ENCODE results near the gene PDPN. TPM values are rescaled to one million over a fixed set of nuclear protein-coding genes. Genes with fewer than 3 reads are reported as not detected.

PDPN gene
- total and polyA plus RNA-seq, 3 donors from 2014 or later: 6.5 to 14.3 (median 8.7) TPM

GRCh38 chr1:13570924-13571323, 12.7 kb upstream of the PDPN start:
- 73 to 80% methylated on average over 5 of the region's 5 CpGs for WGBS, 2 donors

DNA sequence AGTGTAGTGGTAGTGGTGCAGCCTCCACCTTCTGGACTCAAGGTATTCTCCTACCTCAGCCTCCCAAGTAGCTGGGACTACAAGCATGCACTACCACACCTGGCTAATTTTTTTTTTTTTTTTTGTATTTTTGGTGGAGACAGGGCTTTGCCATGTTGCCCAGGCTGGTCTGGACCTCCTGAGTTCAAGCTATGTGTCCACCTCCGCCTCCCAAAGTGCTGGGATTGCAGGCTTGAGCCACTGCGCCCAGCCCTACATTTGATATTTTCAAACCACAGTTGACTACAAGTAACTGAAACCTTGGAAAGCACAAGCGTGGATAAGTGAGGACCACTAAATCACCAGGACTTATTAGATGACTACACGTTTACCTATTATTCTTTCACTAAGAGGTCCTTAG, 10.0 kb upstream of the PDPN start:
- no peak overlapping the region for H3K27ac ChIP-seq
- 83 to 85% methylated on average over 4 of the region's 4 CpGs for WGBS, 2 donors
- H3K4me1 ChIP-seq: no peaks in the 10 kb centered on the region

More at GRCh38 chr1:13570924-13571323, 12.7 kb upstream of the PDPN start:
- Histone ChIP-seq H3K36me3 (ENCODE audit: low read depth, missing control alignments) (no peaks in the 10 kb centered on the region), H3K27ac (no peak overlapping the region), H3K4me1 (no peaks in the 10 kb centered on the region), H3K9me3 (no peaks in the 10 kb centered on the region), H3K4me3 (no peak overlapping the region), H3K27me3 (no peaks in the 10 kb centered on the region)
- intact Hi-C loops (cut with DNase I; ENCODE audit: low total_unique reads): no loop called here
- TF ChIP-seq, protein P1, sequence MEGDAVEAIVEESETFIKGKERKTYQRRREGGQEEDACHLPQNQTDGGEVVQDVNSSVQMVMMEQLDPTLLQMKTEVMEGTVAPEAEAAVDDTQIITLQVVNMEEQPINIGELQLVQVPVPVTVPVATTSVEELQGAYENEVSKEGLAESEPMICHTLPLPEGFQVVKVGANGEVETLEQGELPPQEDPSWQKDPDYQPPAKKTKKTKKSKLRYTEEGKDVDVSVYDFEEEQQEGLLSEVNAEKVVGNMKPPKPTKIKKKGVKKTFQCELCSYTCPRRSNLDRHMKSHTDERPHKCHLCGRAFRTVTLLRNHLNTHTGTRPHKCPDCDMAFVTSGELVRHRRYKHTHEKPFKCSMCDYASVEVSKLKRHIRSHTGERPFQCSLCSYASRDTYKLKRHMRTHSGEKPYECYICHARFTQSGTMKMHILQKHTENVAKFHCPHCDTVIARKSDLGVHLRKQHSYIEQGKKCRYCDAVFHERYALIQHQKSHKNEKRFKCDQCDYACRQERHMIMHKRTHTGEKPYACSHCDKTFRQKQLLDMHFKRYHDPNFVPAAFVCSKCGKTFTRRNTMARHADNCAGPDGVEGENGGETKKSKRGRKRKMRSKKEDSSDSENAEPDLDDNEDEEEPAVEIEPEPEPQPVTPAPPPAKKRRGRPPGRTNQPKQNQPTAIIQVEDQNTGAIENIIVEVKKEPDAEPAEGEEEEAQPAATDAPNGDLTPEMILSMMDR (IDR thresholded peaks at IDR 0.05): no peak
- TF ChIP-seq POLR2A (IDR thresholded peaks at IDR 0.05): no peak
- no peak for DNase-seq

DNA sequence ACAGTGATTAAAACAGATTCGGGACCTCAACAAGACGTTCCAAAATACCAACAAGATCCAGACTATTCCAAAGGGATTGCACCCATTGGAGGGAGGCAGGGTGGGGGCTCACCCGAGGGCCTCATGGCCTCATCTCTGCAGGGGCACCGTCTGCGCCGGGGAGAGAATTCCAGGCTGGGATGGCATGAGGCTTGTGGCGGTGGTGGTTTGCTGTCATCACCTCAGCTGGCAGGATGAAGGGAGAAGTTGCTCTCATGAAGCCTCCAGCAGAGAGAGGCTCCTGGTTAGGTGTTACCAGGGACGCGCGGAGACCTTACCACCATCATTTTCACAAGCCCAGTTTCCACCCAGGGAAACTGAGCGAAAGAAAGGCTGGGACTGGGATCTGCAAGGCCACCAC, 6.7 kb upstream of the PDPN start:
- intact Hi-C loops (cut with DNase I; ENCODE audit: low total_unique reads): no loop called here
- Histone ChIP-seq H3K9me3 (no peaks in the 10 kb centered on the region), H3K36me3 (ENCODE audit: low read depth, missing control alignments) (no peaks in the 10 kb centered on the region), H3K27ac (no peak overlapping the region), H3K27me3 (no peaks in the 10 kb centered on the region), H3K4me1 (no peaks in the 10 kb centered on the region), H3K4me3 (no peak overlapping the region)
- no peak for TF ChIP-seq POLR2A (IDR thresholded peaks at IDR 0.05)
- TF ChIP-seq, protein P1 (IDR thresholded peaks at IDR 0.05): no peak
- DNase-seq: no peak
- WGBS, 2 donors: 77 to 78% methylated on average over 11 of the region's 11 CpGs

More for the DNA sequence above, 10.0 kb upstream of the PDPN start:
- H3K4me3 ChIP-seq: no peak overlapping the region
- H3K27me3 ChIP-seq: no peaks in the 10 kb centered on the region
- no peak for DNase-seq
- TF ChIP-seq POLR2A (IDR thresholded peaks at IDR 0.05): no peak
- TF ChIP-seq, protein P1 (IDR thresholded peaks at IDR 0.05): no peak
- H3K36me3 ChIP-seq (ENCODE audit: low read depth, missing control alignments): no peaks in the 10 kb centered on the region
- no peaks in the 10 kb centered on the region for H3K9me3 ChIP-seq
- intact Hi-C loops (cut with DNase I; ENCODE audit: low total_unique reads): no loop called here

DNA sequence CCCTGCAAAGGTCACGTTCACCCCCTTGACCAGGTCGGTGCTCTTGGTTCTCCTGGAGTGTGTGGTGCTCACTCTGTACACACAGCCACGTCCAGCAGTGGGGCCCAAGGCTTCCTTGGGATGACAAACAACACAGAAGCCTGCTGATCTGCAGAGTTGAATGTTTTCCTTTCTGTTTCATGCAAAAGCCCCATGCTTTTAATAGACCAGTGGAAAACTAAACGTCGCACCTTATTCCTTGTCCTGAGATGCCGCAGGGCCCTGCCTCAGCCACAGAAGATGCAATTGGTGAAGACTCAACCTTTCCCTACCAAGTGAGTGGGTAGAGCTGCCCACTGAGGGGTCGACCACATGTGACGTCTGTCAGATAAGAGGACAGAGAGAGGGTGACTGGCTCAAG, 5.8 kb upstream of the PDPN start:
- H3K4me3 ChIP-seq: no peak overlapping the region
- no peak overlapping the region for H3K27ac ChIP-seq
- no peaks in the 10 kb centered on the region for H3K36me3 ChIP-seq (ENCODE audit: low read depth, missing control alignments)
- H3K9me3 ChIP-seq: no peaks in the 10 kb centered on the region
- H3K27me3 ChIP-seq: no peaks in the 10 kb centered on the region
- H3K4me1 ChIP-seq: no peaks in the 10 kb centered on the region
- no peak for DNase-seq
- intact Hi-C loops (cut with DNase I; ENCODE audit: low total_unique reads): no loop called here
- 87 to 90% methylated on average over 8 of the region's 8 CpGs for WGBS, 2 donors
- TF ChIP-seq, protein P1 (IDR thresholded peaks at IDR 0.05): no peak
- no peak for TF ChIP-seq POLR2A (IDR thresholded peaks at IDR 0.05)

DNA sequence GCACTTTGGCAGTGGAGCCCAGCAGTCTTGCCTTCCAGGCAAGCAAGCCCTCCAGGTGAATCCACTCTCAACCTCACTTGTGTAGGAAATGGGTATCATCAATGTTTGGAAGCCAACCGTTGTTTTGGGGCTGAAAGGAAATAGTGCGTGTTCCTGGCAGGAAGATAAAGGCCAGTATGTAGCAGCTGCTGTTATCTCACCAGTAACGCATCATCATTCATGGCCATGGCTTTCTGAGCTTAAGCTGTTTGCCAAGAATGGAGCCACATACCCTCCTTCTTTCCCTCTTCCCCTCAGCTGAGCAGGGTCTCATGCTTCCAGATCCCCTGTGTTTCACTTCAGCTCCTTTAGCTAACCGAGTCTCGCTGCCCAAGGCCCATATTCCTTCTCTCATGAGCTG, 2.2 kb upstream of the PDPN start:
- TF ChIP-seq, protein P1 (IDR thresholded peaks at IDR 0.05): no peak
- TF ChIP-seq POLR2A (IDR thresholded peaks at IDR 0.05): no peak
- Histone ChIP-seq H3K27me3 (no peaks in the 10 kb centered on the region), H3K4me1 (peaks cover 3% of the 10 kb centered on the region), H3K27ac (no peak overlapping the region), H3K4me3 (no peak overlapping the region), H3K9me3 (no peaks in the 10 kb centered on the region), H3K36me3 (ENCODE audit: low read depth, missing control alignments) (no peaks in the 10 kb centered on the region)
- WGBS, 2 donors: 73 to 87% methylated on average over 5 of the region's 5 CpGs
- DNase-seq: no peak
- intact Hi-C loops (cut with DNase I; ENCODE audit: low total_unique reads): no loop called here

Data from testis (tissue), 3 donors.